Chondrocyte (in vitro differentiated cells): ENCODE data around the gene DDA1. TPM values are rescaled to one million over a fixed set of nuclear protein-coding genes. Genes with fewer than 3 reads are reported as not detected.

Experiments
- DNase-seq: peaks from one replicate; pipeline ENCODE4 v3.0.0; 2021; ENCODE audit warnings: mixed read lengths, low spot score
- H3K27ac Mint-ChIP-seq: one replicate; pipeline ENCODE4 v1.8.0; 2021; ENCODE audit warnings: mild to moderate bottlenecking, moderate library complexity, mixed read lengths; ENCODE audit not compliant: unreplicated experiment
- H3K27me3 Mint-ChIP-seq: 2 replicates; pipeline ENCODE4 v1.8.0; 2021; ENCODE audit warnings: low read depth, mixed read lengths
- H3K36me3 Mint-ChIP-seq: 2 replicates; pipeline ENCODE4 v1.8.0; 2021; ENCODE audit warnings: low read depth, mixed read lengths
- H3K4me1 Mint-ChIP-seq: 2 replicates; pipeline ENCODE4 v1.8.0; 2021; ENCODE audit warnings: low read depth, mild to moderate bottlenecking, mixed read lengths
- H3K4me3 Mint-ChIP-seq: one replicate; pipeline ENCODE4 v1.8.0; 2021; ENCODE audit warnings: mild to moderate bottlenecking, moderate library complexity, mixed read lengths; ENCODE audit not compliant: unreplicated experiment
- H3K9me3 Mint-ChIP-seq: 2 replicates; pipeline ENCODE4 v1.8.0; 2021; ENCODE audit warnings: low read depth, mixed read lengths
- total RNA-seq: library from RNA; stranded (reverse); gene quantifications from 3 replicates; pipeline ENCODE4 v1.2.1, GENCODE V29; 2021
- TF ChIP-seq, protein P1 (sequence below): fragments of 200-600 bp; sonication (generic); IDR thresholded peaks from 2 replicates; pipeline ENCODE4 v1.5.0; 2021; ENCODE audit warnings: antibody characterized with exemption, mild to moderate bottlenecking, moderate library complexity

The DDA1 gene
- total RNA-seq, 1 donor from 2014 or later = 63.9 TPM

DNA sequence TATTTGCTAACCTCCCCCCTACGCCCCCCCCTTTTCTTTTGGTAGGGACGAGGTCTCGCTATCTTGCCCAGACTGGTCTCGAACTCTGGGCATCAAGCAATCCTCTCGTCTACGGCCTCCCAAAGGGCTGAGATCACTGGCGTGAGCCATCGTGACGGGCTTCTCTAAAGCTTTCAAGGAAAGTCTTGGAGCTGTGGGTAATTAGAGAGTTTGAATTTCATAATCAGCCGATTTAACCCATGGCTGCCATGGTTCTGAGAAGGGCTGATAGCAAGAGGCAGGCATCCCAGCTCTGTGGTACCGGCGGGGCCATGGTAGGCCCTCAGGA, 5.5 kb upstream of the DDA1 start:
- H3K9me3 Mint-ChIP-seq = no peaks in the 10 kb centered on the region
- TF ChIP-seq, protein P1, sequence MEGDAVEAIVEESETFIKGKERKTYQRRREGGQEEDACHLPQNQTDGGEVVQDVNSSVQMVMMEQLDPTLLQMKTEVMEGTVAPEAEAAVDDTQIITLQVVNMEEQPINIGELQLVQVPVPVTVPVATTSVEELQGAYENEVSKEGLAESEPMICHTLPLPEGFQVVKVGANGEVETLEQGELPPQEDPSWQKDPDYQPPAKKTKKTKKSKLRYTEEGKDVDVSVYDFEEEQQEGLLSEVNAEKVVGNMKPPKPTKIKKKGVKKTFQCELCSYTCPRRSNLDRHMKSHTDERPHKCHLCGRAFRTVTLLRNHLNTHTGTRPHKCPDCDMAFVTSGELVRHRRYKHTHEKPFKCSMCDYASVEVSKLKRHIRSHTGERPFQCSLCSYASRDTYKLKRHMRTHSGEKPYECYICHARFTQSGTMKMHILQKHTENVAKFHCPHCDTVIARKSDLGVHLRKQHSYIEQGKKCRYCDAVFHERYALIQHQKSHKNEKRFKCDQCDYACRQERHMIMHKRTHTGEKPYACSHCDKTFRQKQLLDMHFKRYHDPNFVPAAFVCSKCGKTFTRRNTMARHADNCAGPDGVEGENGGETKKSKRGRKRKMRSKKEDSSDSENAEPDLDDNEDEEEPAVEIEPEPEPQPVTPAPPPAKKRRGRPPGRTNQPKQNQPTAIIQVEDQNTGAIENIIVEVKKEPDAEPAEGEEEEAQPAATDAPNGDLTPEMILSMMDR = no peak
- no peak overlapping the region for H3K27ac Mint-ChIP-seq
- peaks cover 32% of the 10 kb centered on the region for H3K4me1 Mint-ChIP-seq
- H3K36me3 Mint-ChIP-seq = no peaks in the 10 kb centered on the region
- no peaks in the 10 kb centered on the region for H3K27me3 Mint-ChIP-seq
- peak overlapping the region; percentile 57 for H3K4me3 Mint-ChIP-seq
- no peak for DNase-seq

DNA sequence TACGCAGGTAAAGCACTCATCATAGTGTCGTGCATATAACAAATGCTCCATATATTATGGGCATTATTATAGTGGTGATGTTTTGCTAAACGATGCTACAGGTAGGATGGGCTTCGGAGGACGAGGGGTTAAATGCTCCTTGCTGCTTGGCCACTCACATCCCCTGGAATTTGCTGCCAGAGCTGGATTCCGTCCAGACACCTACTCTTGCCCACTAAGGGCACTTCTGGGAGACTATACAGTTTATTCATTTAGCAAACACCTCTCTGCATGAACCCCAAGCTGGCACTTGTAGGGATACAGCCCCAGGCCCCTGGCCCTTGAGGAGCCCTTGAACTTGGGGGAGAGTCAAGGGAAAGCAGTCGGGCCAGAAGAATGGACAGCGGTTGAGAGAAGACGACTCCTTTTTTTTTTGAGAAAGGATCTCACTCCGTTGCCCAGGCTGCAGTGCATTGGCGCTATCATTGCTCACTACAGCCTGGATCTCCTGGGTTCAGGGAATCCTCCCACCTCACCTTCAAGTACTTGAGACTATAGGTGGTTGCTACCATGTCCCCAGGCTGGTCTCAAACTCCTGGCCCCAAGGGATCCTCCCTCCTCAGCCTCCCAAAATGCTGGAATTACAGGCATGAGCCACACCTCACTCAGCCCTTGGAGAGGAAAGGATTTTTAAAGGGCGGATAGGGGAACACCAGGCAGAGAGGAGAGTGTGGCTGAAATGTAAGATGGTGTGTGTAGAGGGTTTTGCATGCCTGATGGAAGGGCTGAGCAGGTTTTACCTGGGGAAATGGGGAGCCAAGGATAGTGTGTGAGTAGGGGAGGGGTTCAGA, 4.8 kb upstream of the DDA1 start:
- Mint-ChIP-seq H3K4me3 (peak overlapping the region; percentile 84), H3K36me3 (no peaks in the 10 kb centered on the region)
- no peak for DNase-seq

DNA sequence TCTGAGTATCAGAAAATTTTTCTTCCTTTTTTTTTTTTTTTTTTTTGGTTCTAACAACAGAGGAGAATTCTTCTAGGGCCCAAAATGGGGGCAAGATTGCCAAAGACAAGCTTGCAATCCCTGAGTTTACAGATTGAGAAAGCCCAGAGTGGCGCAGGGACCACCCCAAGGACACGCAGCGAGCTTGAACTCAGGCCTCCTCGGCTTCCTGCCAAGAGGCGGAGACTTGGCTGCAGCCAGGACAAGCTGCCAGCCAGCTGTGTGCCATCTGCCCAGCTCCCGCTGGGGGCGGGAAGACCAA, 4.2 kb upstream of the DDA1 start:
- Mint-ChIP-seq H3K9me3 (no peaks in the 10 kb centered on the region), H3K4me3 (peak overlapping the region; percentile 84), H3K36me3 (no peaks in the 10 kb centered on the region), H3K4me1 (peaks cover 40% of the 10 kb centered on the region), H3K27ac (peak overlapping the region; percentile 95), H3K27me3 (no peaks in the 10 kb centered on the region)
- TF ChIP-seq, protein P1 = no peak
- peak; percentile 99 for DNase-seq

More for the DNA sequence above, 4.8 kb upstream of the DDA1 start:
- TF ChIP-seq, protein P1 = no peak
- Mint-ChIP-seq H3K9me3 (no peaks in the 10 kb centered on the region), H3K27me3 (no peaks in the 10 kb centered on the region), H3K27ac (peak overlapping the region; percentile 95), H3K4me1 (peaks cover 38% of the 10 kb centered on the region)

DNA sequence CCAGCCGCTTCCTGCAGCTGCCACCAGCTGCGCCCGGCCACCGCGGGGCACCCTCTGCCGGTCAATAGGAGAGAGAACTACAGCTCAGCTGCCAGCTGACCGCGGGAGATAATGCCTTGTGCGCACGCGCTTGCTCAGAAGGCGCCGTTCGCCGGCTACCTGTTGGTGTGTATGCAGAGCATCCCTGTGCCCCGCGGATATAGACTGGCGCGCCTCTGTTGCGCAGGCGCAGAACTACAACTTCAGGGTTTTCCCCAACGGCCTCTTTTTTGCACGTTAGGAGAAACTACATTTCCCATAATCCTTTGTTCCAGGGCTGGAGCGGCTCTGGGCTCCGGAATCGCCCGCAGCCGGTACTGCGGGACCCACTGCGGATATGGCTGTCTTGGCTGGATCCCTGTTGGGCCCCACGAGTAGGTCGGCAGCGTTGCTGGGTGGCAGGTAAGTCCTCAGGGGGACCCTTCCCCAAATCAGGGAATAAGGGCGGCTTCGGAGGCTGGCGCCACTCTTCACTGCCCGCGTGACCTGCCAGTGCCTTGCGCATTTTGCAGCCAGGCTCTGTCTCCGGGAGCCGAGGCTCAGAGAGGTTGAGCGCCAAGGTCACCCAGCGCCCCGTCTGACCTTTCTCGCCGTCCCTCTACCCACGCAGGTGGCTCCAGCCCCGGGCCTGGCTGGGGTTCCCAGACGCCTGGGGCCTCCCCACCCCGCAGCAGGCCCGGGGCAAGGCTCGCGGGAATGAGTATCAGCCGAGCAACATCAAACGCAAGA, 3.7 kb upstream of the DDA1 start, which contains the start of gene MRPL34:
Gene MRPL34 (plus strand): TSS at position 356 of the 768 bp plus-strand sequence. CDS start 21 bp downstream, at position 377.
- Mint-ChIP-seq H3K9me3 (no peaks in the 10 kb centered on the region), H3K4me3 (peak within 1 kb of the TSS; percentile 84), H3K27ac (peak within 1 kb of the TSS; percentile 95), H3K27me3 (no peaks in the 10 kb centered on the region), H3K36me3 (no peaks in the 10 kb centered on the region), H3K4me1 (peaks cover 45% of the 10 kb centered on the region)
- DNase-seq = no peak
- TF ChIP-seq, protein P1 = peak; percentile 87

DNA sequence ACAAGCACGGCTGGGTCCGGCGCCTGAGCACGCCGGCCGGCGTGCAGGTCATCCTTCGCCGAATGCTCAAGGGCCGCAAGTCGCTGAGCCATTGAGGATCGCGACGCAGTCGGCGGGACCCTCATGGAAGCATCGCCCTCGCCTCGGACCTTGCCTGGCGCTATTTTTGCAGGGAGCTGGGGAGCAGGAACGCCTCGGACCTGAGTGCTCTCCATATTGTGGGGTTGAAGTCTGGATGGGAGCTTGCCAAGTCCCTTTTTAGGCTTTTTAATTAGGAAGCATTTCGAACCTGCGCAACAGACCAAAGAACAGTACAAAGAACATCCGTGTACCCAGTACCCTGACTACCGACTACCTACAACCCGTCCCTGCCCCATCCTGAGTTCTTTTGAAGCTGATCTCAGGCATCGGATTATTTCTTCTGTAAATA, 3.1 kb upstream of the DDA1 start:
- DNase-seq = no peak
- Mint-ChIP-seq H3K9me3 (no peaks in the 10 kb centered on the region), H3K4me1 (peaks cover 51% of the 10 kb centered on the region), H3K27ac (peak overlapping the region; percentile 95), H3K4me3 (peak overlapping the region; percentile 84), H3K36me3 (no peaks in the 10 kb centered on the region), H3K27me3 (no peaks in the 10 kb centered on the region)
- TF ChIP-seq, protein P1 = no peak
